GM12878 (cell line): ENCODE measurements around the gene TUB. TPM values are rescaled to one million over a fixed set of nuclear protein-coding genes. Genes with fewer than 3 reads are reported as not detected.

Source experiments
- ATAC-seq: fragments of 200-7000 bp; cut with Tn5 transposase; 3 replicates; pipeline ENCODE4 v1.9.1; 2020; ENCODE audit warnings: mild to moderate bottlenecking, moderate library complexity
- BruUV-seq: library from RNA; stranded (reverse); fragments of 400-500 nt; replicated peaks from 2 replicates; lab custom pipeline; 2021; lab: Mats Ljungman, UMichigan
- CTCF ChIA-PET: fragments of 300-600 bp; sonication (Branson Sonifier 250); formaldehyde crosslinking; extraction: SDS; loops from one replicate; lab custom pipeline; 2021; ENCODE audit warnings: inconsistent platforms; lab: Yijun Ruan, JAX
- POLR2A ChIA-PET: fragments of 350-600 bp; formaldehyde crosslinking; extraction: SDS; loops from one replicate; lab custom pipeline; 2021; ENCODE audit warnings: inconsistent platforms; lab: Charles Lee
- RAD21 ChIA-PET: fragments of 300-600 bp; sonication (Branson Sonifier 250); formaldehyde crosslinking; loops from one replicate; lab custom pipeline; 2023; ENCODE audit warnings: antibody characterized with exemption; ENCODE audit not compliant: unreplicated experiment; lab: Charles Lee
- SMC1A ChIA-PET: fragments of 300-600 bp; sonication (Branson Sonifier 250); formaldehyde crosslinking; loops from one replicate; lab custom pipeline; 2023; ENCODE audit not compliant: unreplicated experiment, uncharacterized antibody; lab: Charles Lee
- DNase-seq: peaks from one replicate; pipeline ENCODE4 v3.0.0-alpha.2; 2011; ENCODE audit warnings: low read depth, low spot score
- FAIRE-seq: peaks from 3 replicates; lab custom pipeline; 2011; peaks lifted over from hg19 to GRCh38; lab: Jason Lieb, UNC
- H2AFZ ChIP-seq: 2 replicates; pipeline ENCODE4 v1.6.0; 2011; ENCODE audit warnings: low read depth, low read length, control low read depth; ENCODE audit not compliant: control insufficient read depth
- H3K27ac ChIP-seq: 2 replicates; pipeline ENCODE4 v1.5.1; 2011; ENCODE audit warnings: control low read depth; ENCODE audit not compliant: control insufficient read depth, insufficient read depth
- H3K27me3 ChIP-seq, 2 experiments: replicated peaks in 1 of 2; 2 replicates each; pipeline versions ENCODE4 v1.6.0 to v1.6.1; 2011; ENCODE audit warnings: low read length in 1 of 2; ENCODE audit not compliant: control insufficient read depth in 2 of 2, insufficient read depth in 2 of 2
- H3K36me3 ChIP-seq, 2 experiments: 2 replicates each; pipeline ENCODE4 v1.5.1; 2011; ENCODE audit warnings: low read length in 1 of 2; ENCODE audit not compliant: control insufficient read depth in 2 of 2, insufficient read depth in 2 of 2
- H3K4me1 ChIP-seq: 2 replicates; pipeline ENCODE4 v1.6.1; 2011; ENCODE audit warnings: mild to moderate bottlenecking, low read length, moderate library complexity, mixed read lengths; ENCODE audit not compliant: control insufficient read depth, insufficient read depth
- H3K4me2 ChIP-seq: 2 replicates; pipeline ENCODE4 v1.6.0; 2011; ENCODE audit warnings: control low read depth; ENCODE audit not compliant: control insufficient read depth, insufficient read depth
- H3K4me3 ChIP-seq: fragments of 200-600 bp; sonication (generic); 2 replicates; pipeline ENCODE4 v1.5.1; 2016
- H3K79me2 ChIP-seq: 2 replicates; pipeline ENCODE4 v1.6.0; 2011; ENCODE audit warnings: low read length; ENCODE audit not compliant: control insufficient read depth, insufficient read depth
- H3K9ac ChIP-seq: 2 replicates; pipeline ENCODE4 v1.8.0; 2011; ENCODE audit warnings: low read length, control low read depth, mixed read lengths; ENCODE audit not compliant: control insufficient read depth, insufficient read depth
- H3K9me3 ChIP-seq: replicated peaks from 3 replicates; pipeline ENCODE4 v1.5.1; 2011; ENCODE audit warnings: mild to moderate bottlenecking, low read length; ENCODE audit not compliant: control insufficient read depth, insufficient read depth
- H4K20me1 ChIP-seq: 2 replicates; pipeline ENCODE4 v1.6.0; 2011; ENCODE audit not compliant: control insufficient read depth, insufficient read depth
- ATF7 ChIP-seq: fragments of 450-650 bp; IDR thresholded peaks from 2 replicates; pipeline ENCODE4 v1.6.1; 2016; ENCODE audit warnings: low read depth, mild to moderate bottlenecking
- HDAC2 ChIP-seq: fragments of 200-600 bp; sonication (generic); IDR thresholded peaks from 2 replicates; pipeline ENCODE4 v1.6.1; 2017
- IRF4 ChIP-seq: IDR thresholded peaks from 2 replicates; pipeline ENCODE4 v1.6.1; 2011; ENCODE audit warnings: low read depth, low read length
- POLR2A ChIP-seq: IDR thresholded peaks from 2 replicates; pipeline ENCODE4 v1.6.1; 2011; ENCODE audit warnings: low read depth, mild to moderate bottlenecking, low read length
- REST ChIP-seq: IDR thresholded peaks from 2 replicates; pipeline ENCODE4 v1.6.1; 2012; ENCODE audit warnings: mild to moderate bottlenecking, low read depth, low read length
- RUNX3 ChIP-seq: IDR thresholded peaks from 2 replicates; pipeline ENCODE4 v1.6.1; 2012; ENCODE audit warnings: low read length, inconsistent platforms
- STAT1 ChIP-seq: fragments of 450-650 bp; conservative IDR thresholded peaks from 2 replicates; pipeline ENCODE4 v1.6.1; 2014; ENCODE audit warnings: antibody characterized with exemption, mild to moderate bottlenecking
- TCF3 ChIP-seq: IDR thresholded peaks from 2 replicates; pipeline ENCODE4 v1.6.1; 2012; ENCODE audit warnings: low read depth, mild to moderate bottlenecking, low read length, borderline replicate concordance; ENCODE audit not compliant: insufficient read depth
- YY1 ChIP-seq: IDR thresholded peaks from 2 replicates; pipeline ENCODE4 v1.6.1; 2011; ENCODE audit warnings: low read depth, mild to moderate bottlenecking, low read length
- ZNF207 ChIP-seq: fragments of 450-650 bp; IDR thresholded peaks from 2 replicates; pipeline ENCODE4 v1.6.1; 2014; ENCODE audit warnings: antibody characterized with exemption, mild to moderate bottlenecking, borderline replicate concordance
- WGBS: methylation state at CpG from one replicate; pipeline ENCODE4 v1.1.6; 2016; ENCODE audit warnings: low lambda C conversion rate; ENCODE audit not compliant: insufficient replicate concordance, insufficient coverage; ENCODE audit errors: missing lambda C conversion rate; 5-methylcytosine and 5-hydroxymethylcytosine counted together
- in situ Hi-C: fragments of 300-500 bp; cut with MboI; formaldehyde crosslinking; loops from 9 replicates; pipeline ENCODE4 v1.14.3; 2018; ENCODE audit warnings: mixed read lengths
- intact Hi-C: fragments of 100-400 bp; cut with micrococcal nuclease; formaldehyde crosslinking; loops from one replicate; pipeline ENCODE4 v1.14.2; 2022; ENCODE audit not compliant: unreplicated experiment
- polyA plus RNA-seq, 11 experiments: library from polyadenylated mRNA; depleted of rRNA in 4 of 11; unstranded in 6 of 11; stranded (reverse) in 5 of 11; fragments of >200 nt; fragmentation: Nextera tagmentation in 4 of 11; fragmentation: Illumina TruSeq in 1 of 11; extraction: Ambion mirVana in 4 of 11; extraction: Trizol in 1 of 11; gene quantifications; 1 replicate in 1 of 11; 2 replicates in 10 of 11; pipeline versions ENCODE4 v1.2.1 to v1.2.3, GENCODE V29; 2011 to 2016; ENCODE audit warnings: inconsistent platforms in 2 of 11, missing spikeins in 2 of 11, low read depth in 1 of 11
- total RNA-seq, 4 experiments: library from RNA; depleted of rRNA in 3 of 4; stranded (reverse); fragments of >200 nt in 3 of 4; fragmentation: Illumina TruSeq in 1 of 4; extraction: Trizol in 1 of 4; gene quantifications; 2 replicates each; pipeline versions ENCODE4 v1.2.1 to v1.2.3, GENCODE V29; 2013 to 2021

The TUB gene
- total and polyA plus RNA-seq, 10 of the 15 experiments (the other 5 are each of a cell fraction or from before 2014, with no cell fraction given): 0.01 to 0.06 (median 0.03) TPM; not detected in 6

- no peak for FAIRE-seq
- ChIA-PET RAD21 (interaction anchor here (0.5 kb wide), 1 partner anchor 36 kb away, joined by 3 read pairs; no protein-coding TSS in a partner anchor), CTCF (interaction anchor here (1.9 kb wide), 1 partner anchor 33 kb away, joined by 4 read pairs; no protein-coding TSS in a partner anchor), POLR2A (no interaction called here), SMC1A (no interaction called here)
- H3K9ac ChIP-seq: no peak overlapping the region
- no peaks in the 10 kb centered on the region for H3K36me3 ChIP-seq
- H3K79me2 ChIP-seq: no peaks in the 10 kb centered on the region
- H3K4me3 ChIP-seq: no peak overlapping the region
- peaks cover 2 to 6% of the 10 kb centered on the region in 2 experiments; a peak in 3 of 4 replicates for H3K27me3 ChIP-seq
- in situ Hi-C loops (no loop called here), intact Hi-C loops (no loop called here)
- ATAC-seq: no peak
- no peaks in the 10 kb centered on the region for H3K4me1 ChIP-seq
- TF ChIP-seq ATF7: no peak
- TF ChIP-seq ZNF207: no peak
- no peak for TF ChIP-seq IRF4
- no peak for TF ChIP-seq REST
- TF ChIP-seq YY1: no peak
- no peak for TF ChIP-seq STAT1
- TF ChIP-seq HDAC2: no peak
- TF ChIP-seq RUNX3: no peak
- TF ChIP-seq TCF3: no peak
- no peak for TF ChIP-seq POLR2A
- H3K4me2 ChIP-seq: no peak overlapping the region
- 39% methylated on average over 15 of the region's 17 CpGs for whole genome bisulfite sequencing
- no peak overlapping the region for H3K27ac ChIP-seq
- H2AFZ ChIP-seq: no peak overlapping the region
- no peaks in the 10 kb centered on the region for H3K9me3 ChIP-seq
- no peaks in the 10 kb centered on the region for H4K20me1 ChIP-seq
- no TSS peak for BruUV-seq
- no peak for DNase-seq
Measured at GRCh38 chr11:8066036-8066910, 14.7 kb upstream of the TUB start.
